Suprapubic skin (tissue), 4 donors: ENCODE data around the gene NR2F1. TPM values are rescaled to one million over a fixed set of nuclear protein-coding genes. Genes with fewer than 3 reads are reported as not detected.
A peak's percentile ranks its signal among the peaks of the same experiment; 100 is the strongest.

Experiments
- DNase-seq, 2 donors: peaks; one replicate each; pipeline ENCODE4 v3.0.0-alpha.2; 2019; ENCODE audit warnings: low spot score in 2 of 2
- H3K27ac ChIP-seq: fragments of 200-600 bp; sonication (generic); one replicate; pipeline ENCODE4 v1.5.1; 2019
- H3K27me3 ChIP-seq: fragments of 200-600 bp; sonication (generic); one replicate; pipeline ENCODE4 v1.5.1; 2019
- H3K36me3 ChIP-seq: fragments of 200-600 bp; sonication (generic); one replicate; pipeline ENCODE4 v1.5.1; 2019
- H3K4me1 ChIP-seq: fragments of 200-600 bp; sonication (generic); one replicate; pipeline ENCODE4 v1.5.1; 2019
- H3K4me3 ChIP-seq: fragments of 200-600 bp; sonication (generic); one replicate; pipeline ENCODE4 v1.5.1; 2019; ENCODE audit warnings: mild to moderate bottlenecking
- H3K9me3 ChIP-seq: fragments of 200-600 bp; sonication (generic); one replicate; pipeline ENCODE4 v1.5.1; 2019
- CTCF ChIP-seq, 2 donors: fragments of 200-600 bp in 1 of 2; fragments of 450-650 bp in 1 of 2; sonication (generic) in 1 of 2; IDR thresholded peaks; one replicate each; pipeline ENCODE4 v1.5.1; 2016 to 2019; ENCODE audit warnings: antibody characterized with exemption in 2 of 2, mild to moderate bottlenecking in 1 of 2, moderate library complexity in 1 of 2
- EP300 ChIP-seq: sonication (generic); formaldehyde crosslinking; IDR thresholded peaks from one replicate; pipeline ENCODE4 v1.6.1; 2017; ENCODE audit warnings: antibody characterized with exemption
- POLR2A ChIP-seq, 2 donors: fragments of 450-650 bp; IDR thresholded peaks; one replicate each; pipeline ENCODE4 v1.6.1; 2017; ENCODE audit warnings: antibody characterized with exemption in 2 of 2, mild to moderate bottlenecking in 2 of 2, moderate library complexity in 2 of 2
- POLR2AphosphoS5 ChIP-seq, 3 donors: sonication (generic); formaldehyde crosslinking; IDR thresholded peaks; one replicate each; pipeline ENCODE4 v1.6.1; 2017; ENCODE audit warnings: antibody characterized with exemption in 3 of 3
- WGBS: methylation state at CpG from one replicate; pipeline ENCODE4 v1.1.5; 2018; 5-methylcytosine and 5-hydroxymethylcytosine counted together
- total RNA-seq, 4 donors: library from RNA; depleted of rRNA; stranded (reverse); fragments of >200 nt; gene quantifications; one replicate each; pipeline ENCODE4 v1.1.0, GENCODE V29; 2016

NR2F1 gene
- total RNA-seq, 4 donors from 2014 or later = 0.49 to 3.1 (median 1.3) TPM

- Histone ChIP-seq H3K4me3 (no peak overlapping the region), H3K27me3 (peaks cover 100% of the 10 kb centered on the region), H3K36me3 (no peaks in the 10 kb centered on the region), H3K4me1 (peaks cover 17% of the 10 kb centered on the region), H3K27ac (no peak overlapping the region), H3K9me3 (no peaks in the 10 kb centered on the region)
- no peak for DNase-seq
- TF ChIP-seq POLR2AphosphoS5 (IDR thresholded peaks at IDR 0.05) = no peak
- no peak for TF ChIP-seq POLR2A (IDR thresholded peaks at IDR 0.05)
- no peak for TF ChIP-seq CTCF (IDR thresholded peaks at IDR 0.05)
- no peak for TF ChIP-seq EP300
These were observed 23.3 kb downstream of the NR2F1 start for GRCh38 chr5:93606382-93606752.

- no peak for DNase-seq
- Histone ChIP-seq H3K27ac (no peak overlapping the region), H3K4me3 (no peak overlapping the region), H3K36me3 (no peaks in the 10 kb centered on the region), H3K27me3 (peaks cover 100% of the 10 kb centered on the region), H3K4me1 (peaks cover 26% of the 10 kb centered on the region), H3K9me3 (no peaks in the 10 kb centered on the region)
- 9% methylated on average over 19 of the region's 19 CpGs for WGBS
- TF ChIP-seq EP300 = no peak
- TF ChIP-seq CTCF (IDR thresholded peaks at IDR 0.05) = peak in 1 of 2 donors; percentile 23
These were observed 24.6 kb downstream of the NR2F1 start for GRCh38 chr5:93607367-93608258.

GRCh38 chr5:93608855-93609254 lies 25.8 kb downstream of the NR2F1 start:
- no peak overlapping the region for H3K27ac ChIP-seq
- H3K9me3 ChIP-seq = no peaks in the 10 kb centered on the region
- DNase-seq = no peak
- peaks cover 100% of the 10 kb centered on the region for H3K27me3 ChIP-seq
- no peaks in the 10 kb centered on the region for H3K36me3 ChIP-seq
- no peak for TF ChIP-seq POLR2AphosphoS5 (IDR thresholded peaks at IDR 0.05)
- peaks cover 28% of the 10 kb centered on the region for H3K4me1 ChIP-seq
- no peak overlapping the region for H3K4me3 ChIP-seq
- 26% methylated on average over 4 of the region's 4 CpGs for WGBS

GRCh38 chr5:93609762-93610161 lies 26.7 kb downstream of the NR2F1 start:
- peaks cover 100% of the 10 kb centered on the region for H3K27me3 ChIP-seq
- TF ChIP-seq POLR2AphosphoS5 (IDR thresholded peaks at IDR 0.05) (no peak), CTCF (IDR thresholded peaks at IDR 0.05) (no peak), POLR2A (IDR thresholded peaks at IDR 0.05) (no peak)
- H3K4me1 ChIP-seq = peaks cover 23% of the 10 kb centered on the region
- H3K36me3 ChIP-seq = no peaks in the 10 kb centered on the region
- H3K27ac ChIP-seq = no peak overlapping the region
- no peak overlapping the region for H3K4me3 ChIP-seq
- WGBS = 10% methylated on average over 7 of the region's 7 CpGs
- no peak for DNase-seq
- H3K9me3 ChIP-seq = no peaks in the 10 kb centered on the region

GRCh38 chr5:93610581-93611272 lies 27.7 kb downstream of the NR2F1 start:
- no peak overlapping the region for H3K4me3 ChIP-seq
- peaks cover 96% of the 10 kb centered on the region for H3K27me3 ChIP-seq
- TF ChIP-seq POLR2AphosphoS5 (IDR thresholded peaks at IDR 0.05) (no peak), EP300 (no peak), POLR2A (IDR thresholded peaks at IDR 0.05) (no peak), CTCF (IDR thresholded peaks at IDR 0.05) (no peak)
- H3K4me1 ChIP-seq = peaks cover 23% of the 10 kb centered on the region
- WGBS = 18% methylated on average over 17 of the region's 17 CpGs
- H3K27ac ChIP-seq = no peak overlapping the region
- DNase-seq = no peak
- H3K36me3 ChIP-seq = no peaks in the 10 kb centered on the region
- no peaks in the 10 kb centered on the region for H3K9me3 ChIP-seq
